CD14-positive monocyte (primary cell): ENCODE data around the gene FOXD1. TPM values are rescaled to one million over a fixed set of nuclear protein-coding genes. Genes with fewer than 3 reads are reported as not detected.

Experiments
- DNase-seq, 3 donors: peaks; one replicate each; pipeline ENCODE4 v3.0.0-alpha.2; 2011 to 2022
- H2AFZ ChIP-seq: 2 replicates; pipeline ENCODE4 v1.6.0; 2012; ENCODE audit warnings: mild to moderate bottlenecking, low read depth, low read length, inconsistent platforms; ENCODE audit not compliant: insufficient read depth, poor library complexity, severe bottlenecking
- H3K27ac ChIP-seq, 2 donors: 1 replicate in 1 of 2; 2 replicates in 1 of 2; pipeline ENCODE4 v1.5.1; 2012 to 2013; ENCODE audit warnings: low read length in 2 of 2, control low read depth in 1 of 2, inconsistent platforms in 1 of 2, low read depth in 1 of 2, mild to moderate bottlenecking in 1 of 2
- H3K27me3 ChIP-seq, 2 donors: one replicate each; pipeline versions ENCODE4 v1.6.0 to v1.6.1; 2011 to 2013; ENCODE audit warnings: low read length in 2 of 2; ENCODE audit not compliant: control insufficient read depth in 2 of 2, insufficient read depth in 2 of 2
- H3K36me3 ChIP-seq, 2 donors: replicated peaks in 1 of 2; 1 replicate in 1 of 2; 2 replicates in 1 of 2; pipeline versions ENCODE4 v1.5.1 to v1.6.1; 2012 to 2013; ENCODE audit warnings: low read length in 2 of 2, control low read depth in 1 of 2, inconsistent platforms in 1 of 2, mild to moderate bottlenecking in 1 of 2; ENCODE audit not compliant: insufficient read depth in 2 of 2, control insufficient read depth in 1 of 2
- H3K4me1 ChIP-seq, 2 donors: 1 replicate in 1 of 2; 2 replicates in 1 of 2; pipeline versions ENCODE4 v1.5.1 to v1.6.1; 2012 to 2013; ENCODE audit warnings: low read length in 2 of 2, control low read depth in 1 of 2, inconsistent platforms in 1 of 2, mild to moderate bottlenecking in 1 of 2, moderate library complexity in 1 of 2; ENCODE audit not compliant: insufficient read depth in 2 of 2, control insufficient read depth in 1 of 2
- H3K4me2 ChIP-seq: replicated peaks from 2 replicates; pipeline ENCODE3; 2012; ENCODE audit warnings: low read length, moderate library complexity, mild to moderate bottlenecking; ENCODE audit not compliant: poor library complexity, severe bottlenecking; ENCODE audit errors: extremely low read depth
- H3K4me3 ChIP-seq, 3 experiments: fragments of 200-600 bp in 1 of 3; sonication (generic) in 1 of 3; replicated peaks in 1 of 3; 1 replicate in 2 of 3; 2 replicates in 1 of 3; pipeline ENCODE4 v1.5.1; 2011 to 2013; ENCODE audit warnings: low read length in 3 of 3, mild to moderate bottlenecking in 3 of 3, control low read depth in 2 of 3, low read depth in 2 of 3, inconsistent platforms in 1 of 3, moderate library complexity in 1 of 3
- H3K79me2 ChIP-seq: 2 replicates; pipeline ENCODE4 v1.6.0; 2012; ENCODE audit warnings: mild to moderate bottlenecking, control low read depth, inconsistent platforms, low read length, moderate library complexity; ENCODE audit not compliant: insufficient read depth
- H3K9ac ChIP-seq: 2 replicates; pipeline ENCODE4 v1.6.0; 2017; ENCODE audit warnings: low read length, mild to moderate bottlenecking; ENCODE audit not compliant: insufficient read depth, poor library complexity, severe bottlenecking
- H3K9me3 ChIP-seq, 2 donors: replicated peaks in 1 of 2; 1 replicate in 1 of 2; 2 replicates in 1 of 2; pipeline versions ENCODE4 v1.5.1 to v1.6.1; 2012 to 2013; ENCODE audit warnings: low read length in 2 of 2, control low read depth in 1 of 2; ENCODE audit not compliant: control insufficient read depth in 1 of 2, insufficient read depth in 1 of 2
- H4K20me1 ChIP-seq: 2 replicates; pipeline ENCODE4 v1.6.0; 2012; ENCODE audit warnings: mild to moderate bottlenecking, low read length, control low read depth, moderate library complexity; ENCODE audit not compliant: insufficient read depth
- H3K27ac Mint-ChIP-seq, 7 donors: one replicate each; pipeline ENCODE4 v1.8.0; 2020; ENCODE audit warnings: mild to moderate bottlenecking in 7 of 7, mixed read lengths in 7 of 7, moderate library complexity in 6 of 7, inconsistent platforms in 2 of 7
- H3K27me3 Mint-ChIP-seq, 3 donors: one replicate each; pipeline ENCODE4 v1.8.0; 2021 to 2022; ENCODE audit warnings: low read depth in 3 of 3, mild to moderate bottlenecking in 3 of 3, mixed read lengths in 3 of 3, moderate library complexity in 3 of 3, inconsistent platforms in 1 of 3
- H3K36me3 Mint-ChIP-seq, 2 donors: one replicate each; pipeline ENCODE4 v1.8.0; 2020; ENCODE audit warnings: mixed read lengths in 2 of 2, inconsistent platforms in 1 of 2, mild to moderate bottlenecking in 1 of 2
- H3K4me1 Mint-ChIP-seq: one replicate; pipeline ENCODE4 v1.8.0; 2020; ENCODE audit warnings: mild to moderate bottlenecking, mixed read lengths
- H3K4me3 Mint-ChIP-seq, 2 donors: one replicate each; pipeline ENCODE4 v1.8.0; 2020; ENCODE audit warnings: mild to moderate bottlenecking in 2 of 2, mixed read lengths in 2 of 2, moderate library complexity in 1 of 2
- H3K9me3 Mint-ChIP-seq, 7 donors: one replicate each; pipeline ENCODE4 v1.8.0; 2020 to 2022; ENCODE audit warnings: mixed read lengths in 7 of 7, mild to moderate bottlenecking in 6 of 7, moderate library complexity in 6 of 7, inconsistent platforms in 2 of 7
- WGBS: methylation state at CpG from one replicate; pipeline ENCODE4 v1.1.5; 2013; ENCODE audit warnings: missing lambda C conversion rate; ENCODE audit not compliant: insufficient coverage; 5-methylcytosine and 5-hydroxymethylcytosine counted together
- intact Hi-C, 2 donors: fragments of 100-400 bp; cut with micrococcal nuclease; formaldehyde crosslinking; loops; one replicate each; pipeline versions ENCODE4 v1.15.0 to v1.15.1; 2023
- polyA plus RNA-seq, 3 donors: library from polyadenylated mRNA; depleted of rRNA in 1 of 3; unstranded in 2 of 3; stranded (reverse) in 1 of 3; fragments of 300-500 nt in 2 of 3; fragments of >200 nt in 1 of 3; fragmentation: Illumina TruSeq in 2 of 3; gene quantifications; 1 replicate in 2 of 3; 2 replicates in 1 of 3; pipeline ENCODE4 v1.2.3, GENCODE V29; 2012 to 2021
- TF ChIP-seq, protein P1 (sequence below): fragments of 200-600 bp; IDR thresholded peaks from one replicate; pipeline ENCODE4 v1.8.0; 2022; ENCODE audit warnings: antibody characterized with exemption, mild to moderate bottlenecking

Gene FOXD1
- polyA plus RNA-seq, 3 donors: 0.04 TPM; not detected in 2

DNA sequence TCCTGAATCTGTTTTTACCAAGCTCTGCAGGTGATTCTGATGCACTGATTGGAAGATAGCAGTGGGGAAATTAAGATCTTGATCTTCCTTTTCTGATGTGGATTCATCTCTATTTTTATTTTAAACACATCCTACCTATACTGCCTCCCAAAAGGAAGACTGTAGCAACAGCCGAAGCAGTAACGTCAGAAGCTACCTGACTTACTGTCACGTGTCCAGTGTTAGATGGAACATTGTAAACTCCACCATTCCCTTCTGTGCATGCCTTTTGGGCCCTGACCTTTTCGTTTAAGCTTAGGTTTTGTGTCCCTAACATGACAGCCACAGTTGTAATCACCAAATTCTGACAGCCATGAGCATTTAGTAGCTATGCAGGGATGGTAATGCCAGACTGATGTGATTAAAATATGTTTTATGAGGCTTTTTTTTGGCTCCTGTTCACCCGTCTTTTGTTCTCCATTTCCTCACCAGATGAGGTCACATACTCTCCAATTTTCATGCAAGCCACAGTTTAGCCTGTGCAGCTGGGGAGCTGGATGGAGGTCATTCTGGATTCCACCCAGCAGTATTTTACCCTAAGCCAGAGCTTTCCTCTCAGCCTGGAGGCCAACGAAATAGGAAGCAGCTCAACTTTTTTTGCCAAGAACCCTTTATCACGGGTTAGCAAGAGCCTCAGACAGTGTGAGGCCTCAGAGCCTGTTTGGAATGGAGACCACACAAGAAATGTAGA is 15.6 kb upstream of the FOXD1 start:
- WGBS: 48% methylated on average over 2 of the region's 7 CpGs
- Histone ChIP-seq H4K20me1 (no peaks in the 10 kb centered on the region), H3K27me3 (peaks cover 29 to 38% of the 10 kb centered on the region in 2 donors), H3K27ac (no peak overlapping the region), H3K4me1 (no peaks in the 10 kb centered on the region), H3K79me2 (no peaks in the 10 kb centered on the region), H2AFZ (no peak overlapping the region), H3K9me3 (no peaks in the 10 kb centered on the region), H3K9ac (no peak overlapping the region), H3K36me3 (no peaks in the 10 kb centered on the region), H3K4me3 (no peak overlapping the region), H3K4me2 (no peak overlapping the region)
- peaks cover 31 to 58% (median 36%) of the 10 kb centered on the region in 3 donors for H3K27me3 Mint-ChIP-seq
- H3K4me3 Mint-ChIP-seq: peak overlapping the region in 1 of 2 donors; percentile 13
- H3K36me3 Mint-ChIP-seq: no peaks in the 10 kb centered on the region
- peaks cover 0 to 8% (median 3%) of the 10 kb centered on the region in 7 donors for H3K9me3 Mint-ChIP-seq
- intact Hi-C loops: no loop called here
- TF ChIP-seq, protein P1, sequence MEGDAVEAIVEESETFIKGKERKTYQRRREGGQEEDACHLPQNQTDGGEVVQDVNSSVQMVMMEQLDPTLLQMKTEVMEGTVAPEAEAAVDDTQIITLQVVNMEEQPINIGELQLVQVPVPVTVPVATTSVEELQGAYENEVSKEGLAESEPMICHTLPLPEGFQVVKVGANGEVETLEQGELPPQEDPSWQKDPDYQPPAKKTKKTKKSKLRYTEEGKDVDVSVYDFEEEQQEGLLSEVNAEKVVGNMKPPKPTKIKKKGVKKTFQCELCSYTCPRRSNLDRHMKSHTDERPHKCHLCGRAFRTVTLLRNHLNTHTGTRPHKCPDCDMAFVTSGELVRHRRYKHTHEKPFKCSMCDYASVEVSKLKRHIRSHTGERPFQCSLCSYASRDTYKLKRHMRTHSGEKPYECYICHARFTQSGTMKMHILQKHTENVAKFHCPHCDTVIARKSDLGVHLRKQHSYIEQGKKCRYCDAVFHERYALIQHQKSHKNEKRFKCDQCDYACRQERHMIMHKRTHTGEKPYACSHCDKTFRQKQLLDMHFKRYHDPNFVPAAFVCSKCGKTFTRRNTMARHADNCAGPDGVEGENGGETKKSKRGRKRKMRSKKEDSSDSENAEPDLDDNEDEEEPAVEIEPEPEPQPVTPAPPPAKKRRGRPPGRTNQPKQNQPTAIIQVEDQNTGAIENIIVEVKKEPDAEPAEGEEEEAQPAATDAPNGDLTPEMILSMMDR: no peak
- no peaks in the 10 kb centered on the region for H3K4me1 Mint-ChIP-seq
- DNase-seq: no peak
- H3K27ac Mint-ChIP-seq: peak overlapping the region in 1 of 7 donors; percentile 32

DNA sequence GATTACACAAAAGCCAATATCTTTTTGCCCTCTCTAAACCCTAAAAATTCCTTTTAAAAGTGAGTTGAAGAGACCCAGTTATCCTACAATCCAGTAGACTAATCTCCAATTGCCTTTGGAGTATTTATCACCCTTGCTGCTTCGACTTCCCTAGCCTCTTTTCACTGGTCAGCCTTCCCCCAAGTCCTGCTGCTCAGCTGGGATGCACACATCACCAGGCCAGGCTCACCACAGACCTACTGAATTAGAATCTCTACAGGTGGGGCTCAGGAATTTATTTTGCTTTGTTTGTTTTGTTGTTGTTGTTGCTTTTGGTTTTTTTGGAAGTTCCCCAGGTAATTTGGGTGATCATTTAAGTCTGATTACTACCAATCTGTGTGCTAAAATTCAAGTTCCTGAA is 11.6 kb upstream of the FOXD1 start:
- Histone ChIP-seq H4K20me1 (no peaks in the 10 kb centered on the region), H3K27me3 (peaks cover 49 to 55% of the 10 kb centered on the region in 2 donors), H3K4me3 (no peak overlapping the region), H3K36me3 (no peaks in the 10 kb centered on the region), H3K4me1 (no peaks in the 10 kb centered on the region), H3K4me2 (no peak overlapping the region), H3K27ac (no peak overlapping the region), H3K9me3 (no peaks in the 10 kb centered on the region), H2AFZ (no peak overlapping the region), H3K9ac (no peak overlapping the region), H3K79me2 (no peaks in the 10 kb centered on the region)
- Mint-ChIP-seq H3K27ac (no peak overlapping the region), H3K4me1 (no peaks in the 10 kb centered on the region), H3K9me3 (peaks cover 0 to 8% (median 5%) of the 10 kb centered on the region in 7 donors), H3K36me3 (no peaks in the 10 kb centered on the region), H3K27me3 (peaks cover 49 to 61% (median 50%) of the 10 kb centered on the region in 3 donors), H3K4me3 (no peak overlapping the region)
- TF ChIP-seq, protein P1: no peak
- intact Hi-C loops: no loop called here
- no peak for DNase-seq
- no CpG with 5 or more reads among the region's 1 CpG for WGBS
